NT2/D1 (cell line): ENCODE measurements around the gene NRP1.

ENCODE experiments used
- SUZ12 ChIP-seq: IDR thresholded peaks from 2 replicates; pipeline ENCODE4 v1.6.1; 2011; ENCODE audit not compliant: insufficient read length, insufficient read depth; ENCODE audit errors: extremely low read depth
- YY1 ChIP-seq: IDR thresholded peaks from 2 replicates; pipeline ENCODE4 v1.6.1; 2011; ENCODE audit not compliant: insufficient read length, insufficient read depth

GRCh38 chr10:33368086-33368485 lies 33.6 kb upstream of the NRP1 start:
- TF ChIP-seq YY1 (no peak), SUZ12 (no peak)
